ENCODE data around the gene CLASP2.

CLASP2 gene

GRCh38 chr3:33578325-33579177 is 139.5 kb downstream of the CLASP2 start:
- peaks cover 7 to 8% of the 10 kb centered on the region in 2 donors for H3K36me3 ChIP-seq (ENCODE audit: control insufficient read depth in 1 of 2, insufficient read depth in 2 of 2, low read length in 2 of 2)
- no peak overlapping the region for H3K9ac ChIP-seq (ENCODE audit: low read depth in 1 of 2, low read length in 2 of 2)
- no peaks in the 10 kb centered on the region for H3K27me3 ChIP-seq (ENCODE audit: control insufficient read depth in 1 of 2, insufficient read depth in 2 of 2, low read length in 2 of 2)
- no peak overlapping the region for H3K4me3 ChIP-seq (ENCODE audit: low read depth in 1 of 2, low read length in 2 of 2)
- no peak overlapping the region for H3K27ac ChIP-seq (ENCODE audit: low read depth, low read length)
- no peaks in the 10 kb centered on the region for H3K9me3 ChIP-seq (ENCODE audit: control insufficient read depth in 1 of 2, low read length in 2 of 2)
- H3K4me1 ChIP-seq (ENCODE audit: control insufficient read depth in 1 of 2, insufficient read depth in 2 of 2, low read length in 2 of 2): peaks cover 4% of the 10 kb centered on the region in 2 donors

GRCh38 chr3:33577588-33577987 is 140.5 kb downstream of the CLASP2 start:
- no peak overlapping the region for H3K27ac ChIP-seq (ENCODE audit: low read depth, low read length)
- H3K4me3 ChIP-seq (ENCODE audit: low read depth in 1 of 2, low read length in 2 of 2): no peak overlapping the region
- no peaks in the 10 kb centered on the region for H3K27me3 ChIP-seq (ENCODE audit: control insufficient read depth in 1 of 2, insufficient read depth in 2 of 2, low read length in 2 of 2)
- no peaks in the 10 kb centered on the region for H3K9me3 ChIP-seq (ENCODE audit: control insufficient read depth in 1 of 2, low read length in 2 of 2)
- no peak overlapping the region for H3K9ac ChIP-seq (ENCODE audit: low read depth in 1 of 2, low read length in 2 of 2)
- peaks cover 5 to 12% of the 10 kb centered on the region in 2 donors for H3K36me3 ChIP-seq (ENCODE audit: control insufficient read depth in 1 of 2, insufficient read depth in 2 of 2, low read length in 2 of 2)
- peaks cover 4% of the 10 kb centered on the region in 2 donors for H3K4me1 ChIP-seq (ENCODE audit: control insufficient read depth in 1 of 2, insufficient read depth in 2 of 2, low read length in 2 of 2)

GRCh38 chr3:33577173-33577572 is 140.9 kb downstream of the CLASP2 start:
- Histone ChIP-seq H3K27ac (ENCODE audit: low read depth, low read length) (no peak overlapping the region), H3K4me3 (ENCODE audit: low read depth in 1 of 2, low read length in 2 of 2) (no peak overlapping the region), H3K27me3 (ENCODE audit: control insufficient read depth in 1 of 2, insufficient read depth in 2 of 2, low read length in 2 of 2) (no peaks in the 10 kb centered on the region), H3K36me3 (ENCODE audit: control insufficient read depth in 1 of 2, insufficient read depth in 2 of 2, low read length in 2 of 2) (peaks cover 5 to 12% of the 10 kb centered on the region in 2 donors), H3K9ac (ENCODE audit: low read depth in 1 of 2, low read length in 2 of 2) (no peak overlapping the region), H3K9me3 (ENCODE audit: control insufficient read depth in 1 of 2, low read length in 2 of 2) (no peaks in the 10 kb centered on the region), H3K4me1 (ENCODE audit: control insufficient read depth in 1 of 2, insufficient read depth in 2 of 2, low read length in 2 of 2) (peaks cover 4% of the 10 kb centered on the region in 2 donors)

GRCh38 chr3:33575311-33575710 is 142.7 kb downstream of the CLASP2 start:
- Histone ChIP-seq H3K4me1 (ENCODE audit: control insufficient read depth in 1 of 2, insufficient read depth in 2 of 2, low read length in 2 of 2) (peaks cover 4% of the 10 kb centered on the region in 2 donors), H3K9ac (ENCODE audit: low read depth in 1 of 2, low read length in 2 of 2) (no peak overlapping the region), H3K27ac (ENCODE audit: low read depth, low read length) (no peak overlapping the region), H3K9me3 (ENCODE audit: control insufficient read depth in 1 of 2, low read length in 2 of 2) (no peaks in the 10 kb centered on the region), H3K36me3 (ENCODE audit: control insufficient read depth in 1 of 2, insufficient read depth in 2 of 2, low read length in 2 of 2) (peaks cover 0 to 10% of the 10 kb centered on the region in 2 donors), H3K4me3 (ENCODE audit: low read depth in 1 of 2, low read length in 2 of 2) (no peak overlapping the region), H3K27me3 (ENCODE audit: control insufficient read depth in 1 of 2, insufficient read depth in 2 of 2, low read length in 2 of 2) (no peaks in the 10 kb centered on the region)

GRCh38 chr3:33557829-33558228 is 160.2 kb downstream of the CLASP2 start:
- no peaks in the 10 kb centered on the region for H3K4me1 ChIP-seq (ENCODE audit: control insufficient read depth in 1 of 2, insufficient read depth in 2 of 2, low read length in 2 of 2)
- H3K9me3 ChIP-seq (ENCODE audit: control insufficient read depth in 1 of 2, low read length in 2 of 2): no peaks in the 10 kb centered on the region
- peaks cover 0 to 22% of the 10 kb centered on the region in 2 donors for H3K36me3 ChIP-seq (ENCODE audit: control insufficient read depth in 1 of 2, insufficient read depth in 2 of 2, low read length in 2 of 2)
- no peaks in the 10 kb centered on the region for H3K27me3 ChIP-seq (ENCODE audit: control insufficient read depth in 1 of 2, insufficient read depth in 2 of 2, low read length in 2 of 2)
- no peak overlapping the region for H3K27ac ChIP-seq (ENCODE audit: low read depth, low read length)
- H3K4me3 ChIP-seq (ENCODE audit: low read depth in 1 of 2, low read length in 2 of 2): no peak overlapping the region
- H3K9ac ChIP-seq (ENCODE audit: low read depth in 1 of 2, low read length in 2 of 2): no peak overlapping the region

- H3K9me3 ChIP-seq (ENCODE audit: control insufficient read depth in 1 of 2, low read length in 2 of 2): no peaks in the 10 kb centered on the region
- no peaks in the 10 kb centered on the region for H3K4me1 ChIP-seq (ENCODE audit: control insufficient read depth in 1 of 2, insufficient read depth in 2 of 2, low read length in 2 of 2)
- no peak overlapping the region for H3K27ac ChIP-seq (ENCODE audit: low read depth, low read length)
- no peaks in the 10 kb centered on the region for H3K27me3 ChIP-seq (ENCODE audit: control insufficient read depth in 1 of 2, insufficient read depth in 2 of 2, low read length in 2 of 2)
- H3K4me3 ChIP-seq (ENCODE audit: low read depth in 1 of 2, low read length in 2 of 2): no peak overlapping the region
- H3K36me3 ChIP-seq (ENCODE audit: control insufficient read depth in 1 of 2, insufficient read depth in 2 of 2, low read length in 2 of 2): peaks cover 0 to 22% of the 10 kb centered on the region in 2 donors
- no peak overlapping the region for H3K9ac ChIP-seq (ENCODE audit: low read depth in 1 of 2, low read length in 2 of 2)
Measured at GRCh38 chr3:33557279-33557678, 160.8 kb downstream of the CLASP2 start.

- Histone ChIP-seq H3K9me3 (ENCODE audit: control insufficient read depth in 1 of 2, low read length in 2 of 2) (no peaks in the 10 kb centered on the region), H3K27me3 (ENCODE audit: control insufficient read depth in 1 of 2, insufficient read depth in 2 of 2, low read length in 2 of 2) (no peaks in the 10 kb centered on the region), H3K9ac (ENCODE audit: low read depth in 1 of 2, low read length in 2 of 2) (no peak overlapping the region), H3K27ac (ENCODE audit: low read depth, low read length) (no peak overlapping the region), H3K4me3 (ENCODE audit: low read depth in 1 of 2, low read length in 2 of 2) (no peak overlapping the region), H3K4me1 (ENCODE audit: control insufficient read depth in 1 of 2, insufficient read depth in 2 of 2, low read length in 2 of 2) (no peaks in the 10 kb centered on the region), H3K36me3 (ENCODE audit: control insufficient read depth in 1 of 2, insufficient read depth in 2 of 2, low read length in 2 of 2) (peaks cover 8 to 19% of the 10 kb centered on the region in 2 donors)
Measured at GRCh38 chr3:33547101-33547500, 171.0 kb downstream of the CLASP2 start.

- no peaks in the 10 kb centered on the region for H3K9me3 ChIP-seq (ENCODE audit: control insufficient read depth in 1 of 2, low read length in 2 of 2)
- H3K27ac ChIP-seq (ENCODE audit: low read depth, low read length): no peak overlapping the region
- H3K27me3 ChIP-seq (ENCODE audit: control insufficient read depth in 1 of 2, insufficient read depth in 2 of 2, low read length in 2 of 2): no peaks in the 10 kb centered on the region
- H3K4me1 ChIP-seq (ENCODE audit: control insufficient read depth in 1 of 2, insufficient read depth in 2 of 2, low read length in 2 of 2): no peaks in the 10 kb centered on the region
- no peak overlapping the region for H3K4me3 ChIP-seq (ENCODE audit: low read depth in 1 of 2, low read length in 2 of 2)
- H3K9ac ChIP-seq (ENCODE audit: low read depth in 1 of 2, low read length in 2 of 2): no peak overlapping the region
- peaks cover 8 to 19% of the 10 kb centered on the region in 2 donors for H3K36me3 ChIP-seq (ENCODE audit: control insufficient read depth in 1 of 2, insufficient read depth in 2 of 2, low read length in 2 of 2)
Measured at GRCh38 chr3:33544126-33544525, 173.9 kb downstream of the CLASP2 start.

GRCh38 chr3:33543601-33544000 is 174.5 kb downstream of the CLASP2 start:
- H3K36me3 ChIP-seq (ENCODE audit: control insufficient read depth in 1 of 2, insufficient read depth in 2 of 2, low read length in 2 of 2): peaks cover 8 to 17% of the 10 kb centered on the region in 2 donors

GRCh38 chr3:33541918-33542317 is 176.1 kb downstream of the CLASP2 start:
- H3K4me1 ChIP-seq (ENCODE audit: control insufficient read depth in 1 of 2, insufficient read depth in 2 of 2, low read length in 2 of 2): no peaks in the 10 kb centered on the region
- peaks cover 12 to 23% of the 10 kb centered on the region in 2 donors for H3K36me3 ChIP-seq (ENCODE audit: control insufficient read depth in 1 of 2, insufficient read depth in 2 of 2, low read length in 2 of 2)
- no peak overlapping the region for H3K27ac ChIP-seq (ENCODE audit: low read depth, low read length)
- H3K9ac ChIP-seq (ENCODE audit: low read depth in 1 of 2, low read length in 2 of 2): no peak overlapping the region
- H3K27me3 ChIP-seq (ENCODE audit: control insufficient read depth in 1 of 2, insufficient read depth in 2 of 2, low read length in 2 of 2): no peaks in the 10 kb centered on the region
- H3K9me3 ChIP-seq (ENCODE audit: control insufficient read depth in 1 of 2, low read length in 2 of 2): no peaks in the 10 kb centered on the region
- no peak overlapping the region for H3K4me3 ChIP-seq (ENCODE audit: low read depth in 1 of 2, low read length in 2 of 2)

More at GRCh38 chr3:33543601-33544000, 174.5 kb downstream of the CLASP2 start:
- Histone ChIP-seq H3K4me1 (ENCODE audit: control insufficient read depth in 1 of 2, insufficient read depth in 2 of 2, low read length in 2 of 2) (no peaks in the 10 kb centered on the region), H3K27me3 (ENCODE audit: control insufficient read depth in 1 of 2, insufficient read depth in 2 of 2, low read length in 2 of 2) (no peaks in the 10 kb centered on the region), H3K9ac (ENCODE audit: low read depth in 1 of 2, low read length in 2 of 2) (no peak overlapping the region), H3K9me3 (ENCODE audit: control insufficient read depth in 1 of 2, low read length in 2 of 2) (no peaks in the 10 kb centered on the region), H3K4me3 (ENCODE audit: low read depth in 1 of 2, low read length in 2 of 2) (no peak overlapping the region), H3K27ac (ENCODE audit: low read depth, low read length) (no peak overlapping the region)
